HCT116 (cell line): ENCODE data around the gene KCNK4. TPM values are rescaled to one million over a fixed set of nuclear protein-coding genes. Genes with fewer than 3 reads are reported as not detected.

ENCODE experiments used
- ATAC-seq: fragments of 200-7000 bp; cut with Tn5 transposase; 2 replicates; pipeline ENCODE4 v1.9.1; 2020; ENCODE audit warnings: mild to moderate bottlenecking, moderate library complexity
- BruUV-seq: library from RNA; stranded (reverse); fragments of 400-500 nt; replicated peaks from 2 replicates; lab custom pipeline; 2021; lab: Mats Ljungman, UMichigan
- CTCF ChIA-PET: fragments of 300-600 bp; sonication (Branson Sonifier 250); formaldehyde crosslinking; loops from one replicate; lab custom pipeline; 2021; ENCODE audit warnings: antibody characterized with exemption; lab: Charles Lee
- POLR2A ChIA-PET: fragments of 300-600, 350-600 bp; sonication (Branson Sonifier 250); formaldehyde crosslinking; loops from one replicate; lab custom pipeline; 2021; ENCODE audit warnings: antibody characterized with exemption; lab: Charles Lee
- RAD21 ChIA-PET, 2 experiments: fragments of 300-600 bp; sonication (Branson Sonifier 250); formaldehyde crosslinking; loops; one replicate each; lab custom pipeline; 2023; ENCODE audit warnings: low total read pairs in 2 of 2; ENCODE audit not compliant: uncharacterized antibody in 2 of 2, unreplicated experiment in 2 of 2, low non-redundant PET in 1 of 2; lab: Charles Lee
- DNase-seq: peaks from one replicate; pipeline ENCODE4 v3.0.0-alpha.2; 2010; ENCODE audit warnings: low read depth, low spot score
- H2AFZ ChIP-seq: fragments of 200-600 bp; shearing (Covaris generic), sonication (generic); 2 replicates; pipeline ENCODE4 v1.6.1; 2017; ENCODE audit warnings: low read depth, mixed run types, mixed read lengths, antibody characterized with exemption, low read length; ENCODE audit not compliant: poor library complexity, severe bottlenecking
- H3K27ac ChIP-seq: 2 replicates; pipeline ENCODE4 v1.5.1; 2012; ENCODE audit warnings: low read depth, low read length
- H3K27me3 ChIP-seq: fragments of 200-600 bp; sonication (generic); 2 replicates; pipeline ENCODE4 v1.6.1; 2016; ENCODE audit warnings: mixed run types, low read length, mixed read lengths; ENCODE audit not compliant: insufficient read depth
- H3K36me3 ChIP-seq, 2 experiments: fragments of 200-500 bp in 1 of 2; fragments of 200-600 bp in 1 of 2; sonication (Bioruptor generic) in 1 of 2; sonication (generic) in 1 of 2; 2 replicates each; pipeline versions ENCODE4 v1.5.1 to v1.6.1; 2014 to 2016; ENCODE audit warnings: low read length in 2 of 2, inconsistent platforms in 1 of 2, mixed read lengths in 1 of 2, mixed run types in 1 of 2; ENCODE audit not compliant: insufficient read depth in 2 of 2, control insufficient read depth in 1 of 2
- H3K4me1 ChIP-seq, 2 experiments: fragments of 200-600 bp in 1 of 2; sonication (generic) in 1 of 2; 2 replicates each; pipeline versions ENCODE4 v1.5.1 to v1.6.1; 2012 to 2017; ENCODE audit warnings: low read length in 2 of 2, inconsistent platforms in 1 of 2, mild to moderate bottlenecking in 1 of 2, mixed read lengths in 1 of 2, mixed run types in 1 of 2, moderate library complexity in 1 of 2; ENCODE audit not compliant: insufficient read depth in 2 of 2, control insufficient read depth in 1 of 2
- H3K4me2 ChIP-seq: fragments of 200-600 bp; sonication (generic); 2 replicates; pipeline ENCODE4 v1.6.1; 2017; ENCODE audit warnings: mixed run types, low read length, mixed read lengths
- H3K4me3 ChIP-seq, 2 experiments: fragments of 200-600 bp in 1 of 2; sonication (generic) in 1 of 2; replicated peaks in 1 of 2; 2 replicates each; pipeline ENCODE4 v1.5.1; 2011 to 2016; ENCODE audit warnings: low read length in 2 of 2, control low read depth in 1 of 2, low read depth in 1 of 2, mild to moderate bottlenecking in 1 of 2, mixed read lengths in 1 of 2, mixed run types in 1 of 2
- H3K79me2 ChIP-seq: fragments of 200-600 bp; sonication (generic); 2 replicates; pipeline ENCODE4 v1.6.1; 2017; ENCODE audit warnings: mild to moderate bottlenecking, mixed run types, low read length, moderate library complexity, mixed read lengths; ENCODE audit not compliant: insufficient read depth
- H3K9ac ChIP-seq: fragments of 200-600 bp; sonication (generic); 2 replicates; pipeline ENCODE4 v1.6.1; 2016; ENCODE audit warnings: low read length, mixed read lengths
- H3K9me2 ChIP-seq: fragments of 200-600 bp; sonication (generic), shearing (Covaris generic); 2 replicates; pipeline ENCODE4 v1.6.1; 2017; ENCODE audit warnings: mixed run types, mild to moderate bottlenecking, moderate library complexity; ENCODE audit not compliant: insufficient read depth
- H3K9me3 ChIP-seq, 2 experiments: fragments of 200-500 bp in 1 of 2; fragments of 200-600 bp in 1 of 2; sonication (Bioruptor generic) in 1 of 2; sonication (generic) in 1 of 2; 2 replicates each; pipeline ENCODE4 v1.6.1; 2014 to 2017; ENCODE audit warnings: low read length in 2 of 2, mixed read lengths in 2 of 2, inconsistent platforms in 1 of 2, low read depth in 1 of 2, mild to moderate bottlenecking in 1 of 2, mixed run types in 1 of 2, moderate library complexity in 1 of 2; ENCODE audit not compliant: control insufficient read depth in 1 of 2, insufficient read depth in 1 of 2
- H4K20me1 ChIP-seq: fragments of 200-600 bp; sonication (generic), shearing (Covaris generic); 2 replicates; pipeline ENCODE4 v1.6.1; 2017; ENCODE audit warnings: mixed run types, mild to moderate bottlenecking, moderate library complexity; ENCODE audit not compliant: insufficient read depth
- CBX3 ChIP-seq: IDR thresholded peaks from 2 replicates; pipeline ENCODE4 v1.6.1; 2012; ENCODE audit warnings: low read depth
- CEBPB ChIP-seq: IDR thresholded peaks from 2 replicates; pipeline ENCODE4 v1.6.1; 2012; ENCODE audit warnings: low read depth
- ELF1 ChIP-seq: IDR thresholded peaks from 2 replicates; pipeline ENCODE4 v1.6.1; 2012; ENCODE audit warnings: low read depth, borderline replicate concordance
- EZH2 ChIP-seq: fragments of 200-600 bp; sonication (generic); IDR thresholded peaks from 2 replicates; pipeline ENCODE4 v1.6.1; 2017; ENCODE audit warnings: antibody characterized with exemption, mixed run types
- EZH2phosphoT487 ChIP-seq: fragments of 200-600 bp; IDR thresholded peaks from 2 replicates; pipeline ENCODE4 v1.6.1; 2018; ENCODE audit warnings: antibody characterized with exemption, borderline replicate concordance
- FOSL1 ChIP-seq: IDR thresholded peaks from 2 replicates; pipeline ENCODE4 v1.6.1; 2012; ENCODE audit warnings: low read depth
- RAD21 ChIP-seq: IDR thresholded peaks from 2 replicates; pipeline ENCODE4 v1.6.1; 2012; ENCODE audit warnings: low read depth, mild to moderate bottlenecking
- SIN3A ChIP-seq: IDR thresholded peaks from 2 replicates; pipeline ENCODE4 v1.6.1; 2012; ENCODE audit warnings: low read depth
- SP1 ChIP-seq: IDR thresholded peaks from 2 replicates; pipeline ENCODE4 v1.6.1; 2012; ENCODE audit warnings: low read depth
- TCF7L2 ChIP-seq: IDR thresholded peaks from 2 replicates; pipeline ENCODE4 v1.7.0; 2011; ENCODE audit warnings: borderline replicate concordance, inconsistent platforms; ENCODE audit not compliant: insufficient read depth, insufficient read length; ENCODE audit errors: extremely low read depth
- YY1 ChIP-seq: IDR thresholded peaks from 2 replicates; pipeline ENCODE4 v1.6.1; 2011; ENCODE audit warnings: low read length, low read depth, moderate library complexity, mild to moderate bottlenecking; ENCODE audit not compliant: insufficient replicate concordance; ENCODE audit errors: extremely low read depth
- ZFX ChIP-seq: fragments of 450-650 bp; IDR thresholded peaks from 2 replicates; pipeline ENCODE4 v1.6.1; 2017
- ZNF274 ChIP-seq: fragments of 200-500 bp; sonication (Bioruptor generic); IDR thresholded peaks from 2 replicates; pipeline ENCODE4 v1.6.1; 2014; ENCODE audit warnings: mild to moderate bottlenecking, low read depth, low read length, inconsistent platforms
- intact Hi-C: fragments of 100-400 bp; cut with micrococcal nuclease; formaldehyde crosslinking; loops from 2 replicates; pipeline ENCODE4 v1.10.0; 2022
- total RNA-seq: library from RNA; stranded (reverse); gene quantifications from one replicate; pipeline ENCODE4 v1.2.1, GENCODE V29; 2021; ENCODE audit not compliant: unreplicated experiment
- TF ChIP-seq, protein P1 (sequence below): IDR thresholded peaks from 2 replicates; pipeline ENCODE4 v1.6.1; 2012
- TF ChIP-seq, protein P2 (sequence below), 3 experiments: fragments of 200-600 bp in 1 of 3; sonication (generic) in 1 of 3; IDR thresholded peaks in 2 of 3; conservative IDR thresholded peaks in 1 of 3; 2 replicates each; pipeline ENCODE4 v1.5.1; 2012 to 2017; ENCODE audit warnings: low read depth in 2 of 3, low read length in 2 of 3, antibody characterized with exemption in 1 of 3, borderline replicate concordance in 1 of 3, control low read depth in 1 of 3, mild to moderate bottlenecking in 1 of 3, mixed read lengths in 1 of 3, mixed run types in 1 of 3, moderate library complexity in 1 of 3; ENCODE audit not compliant: insufficient read depth in 1 of 3

The KCNK4 gene
- total RNA-seq, 1 experiment from 2014 or later: not detected

DNA sequence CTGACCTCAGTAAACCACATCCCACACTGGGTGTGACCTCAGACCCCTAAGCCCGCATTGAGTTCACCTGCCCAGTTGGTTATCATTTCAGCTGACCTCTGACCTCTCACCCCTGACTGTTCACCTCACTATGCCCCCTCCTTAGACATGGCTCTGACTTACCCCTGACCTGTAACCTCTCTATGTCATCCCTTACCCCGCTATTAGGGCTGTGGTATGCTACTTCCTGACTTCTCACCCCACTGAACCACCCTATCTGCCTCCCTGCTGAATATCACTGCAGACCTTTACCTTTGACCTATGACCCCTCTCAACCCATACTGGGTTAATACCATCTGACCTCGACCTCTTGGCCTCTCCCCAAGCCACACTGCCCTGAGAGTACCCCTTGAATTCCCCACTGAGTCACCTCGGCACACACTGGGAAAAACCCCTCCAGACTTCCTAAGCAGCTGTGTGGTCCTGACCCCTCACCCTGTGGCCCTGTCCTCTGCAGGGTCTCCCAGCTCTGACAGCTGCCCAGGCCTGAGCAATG is 31.5 kb upstream of the KCNK4 start:
- intact Hi-C loops: no loop called here
- Histone ChIP-seq H3K27me3 (no peaks in the 10 kb centered on the region), H3K79me2 (peaks cover 9% of the 10 kb centered on the region; the same call in 1 of the 2 replicates), H3K4me3 (no peak overlapping the region), H3K27ac (no peak overlapping the region), H3K36me3 (peaks cover 30 to 66% of the 10 kb centered on the region in 2 experiments; a peak in 3 of 4 replicates), H3K4me2 (no peak overlapping the region), H2AFZ (no peak overlapping the region), H3K9me2 (no peaks in the 10 kb centered on the region), H3K4me1 (peaks cover 4 to 11% of the 10 kb centered on the region in 2 experiments; a peak in 3 of 4 replicates), H3K9ac (no peak overlapping the region), H3K9me3 (no peaks in the 10 kb centered on the region), H4K20me1 (no peaks in the 10 kb centered on the region)
- ChIA-PET POLR2A (no interaction called here), RAD21 (no interaction called here), CTCF (no interaction called here)
- BruUV-seq: no TSS peak
- no peak for ATAC-seq
- no peak for DNase-seq
- TF ChIP-seq ZFX (no peak), CBX3 (no peak), FOSL1 (no peak), EZH2phosphoT487 (no peak), SP1 (no peak), SIN3A (no peak), RAD21 (no peak), EZH2 (no peak)
- TF ChIP-seq, protein P1, sequence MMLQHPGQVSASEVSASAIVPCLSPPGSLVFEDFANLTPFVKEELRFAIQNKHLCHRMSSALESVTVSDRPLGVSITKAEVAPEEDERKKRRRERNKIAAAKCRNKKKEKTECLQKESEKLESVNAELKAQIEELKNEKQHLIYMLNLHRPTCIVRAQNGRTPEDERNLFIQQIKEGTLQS: no peak

DNA sequence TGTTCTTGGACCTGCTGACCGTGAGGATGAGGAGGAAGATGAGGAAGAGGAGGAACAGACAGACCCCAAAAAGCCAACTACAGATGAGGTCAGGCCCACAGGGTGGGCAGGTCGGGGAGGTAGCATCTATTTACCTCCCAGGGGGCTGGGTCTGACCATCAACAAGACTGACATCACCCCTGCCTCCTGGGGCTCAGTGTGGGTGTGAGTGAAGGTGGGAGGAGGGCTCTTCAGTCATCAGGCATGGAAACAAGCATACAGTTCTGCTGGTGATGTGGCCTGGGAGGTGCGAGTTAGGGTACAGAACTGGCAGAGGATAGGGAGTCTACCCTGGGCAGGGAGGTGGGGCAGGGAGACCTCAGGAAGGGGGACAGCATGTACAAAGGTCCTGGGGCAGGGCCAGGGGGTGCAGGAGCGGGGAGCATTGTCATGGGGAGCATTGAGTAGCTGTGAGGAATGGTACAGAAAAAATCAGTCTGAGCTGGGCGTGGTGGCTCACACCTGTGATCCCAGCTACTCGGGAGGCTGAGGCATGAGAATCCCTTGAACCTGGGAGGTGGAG is 30.9 kb upstream of the KCNK4 start:
- no peak overlapping the region for H3K27ac ChIP-seq
- no peak overlapping the region for H3K4me2 ChIP-seq
- no peak overlapping the region for H3K4me3 ChIP-seq
- BruUV-seq: no TSS peak
- H2AFZ ChIP-seq: no peak overlapping the region
- ChIA-PET POLR2A (no interaction called here), RAD21 (no interaction called here), CTCF (no interaction called here)
- H3K27me3 ChIP-seq: no peaks in the 10 kb centered on the region
- H3K9me3 ChIP-seq: no peaks in the 10 kb centered on the region
- H3K4me1 ChIP-seq: peaks cover 4 to 11% of the 10 kb centered on the region in 2 experiments; a peak in 3 of 4 replicates
- peaks cover 32 to 60% of the 10 kb centered on the region in 2 experiments; a peak in 3 of 4 replicates for H3K36me3 ChIP-seq
- intact Hi-C loops: no loop called here
- no peak overlapping the region for H3K9ac ChIP-seq
- TF ChIP-seq FOSL1 (no peak), TCF7L2 (no peak), EZH2phosphoT487 (no peak), CEBPB (no peak), YY1 (no peak), ELF1 (no peak), ZNF274 (no peak)
- TF ChIP-seq, protein P2, sequence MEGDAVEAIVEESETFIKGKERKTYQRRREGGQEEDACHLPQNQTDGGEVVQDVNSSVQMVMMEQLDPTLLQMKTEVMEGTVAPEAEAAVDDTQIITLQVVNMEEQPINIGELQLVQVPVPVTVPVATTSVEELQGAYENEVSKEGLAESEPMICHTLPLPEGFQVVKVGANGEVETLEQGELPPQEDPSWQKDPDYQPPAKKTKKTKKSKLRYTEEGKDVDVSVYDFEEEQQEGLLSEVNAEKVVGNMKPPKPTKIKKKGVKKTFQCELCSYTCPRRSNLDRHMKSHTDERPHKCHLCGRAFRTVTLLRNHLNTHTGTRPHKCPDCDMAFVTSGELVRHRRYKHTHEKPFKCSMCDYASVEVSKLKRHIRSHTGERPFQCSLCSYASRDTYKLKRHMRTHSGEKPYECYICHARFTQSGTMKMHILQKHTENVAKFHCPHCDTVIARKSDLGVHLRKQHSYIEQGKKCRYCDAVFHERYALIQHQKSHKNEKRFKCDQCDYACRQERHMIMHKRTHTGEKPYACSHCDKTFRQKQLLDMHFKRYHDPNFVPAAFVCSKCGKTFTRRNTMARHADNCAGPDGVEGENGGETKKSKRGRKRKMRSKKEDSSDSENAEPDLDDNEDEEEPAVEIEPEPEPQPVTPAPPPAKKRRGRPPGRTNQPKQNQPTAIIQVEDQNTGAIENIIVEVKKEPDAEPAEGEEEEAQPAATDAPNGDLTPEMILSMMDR (IDR thresholded peaks at IDR 0.05 in 2 of 3, conservative IDR thresholded peaks at IDR 0.05 in 1 of 3; ENCODE audit: borderline replicate concordance in 1 of 3, insufficient read depth in 1 of 3, low read depth in 2 of 3, low read length in 2 of 3): no peak
- TF ChIP-seq, all 23 proteins: peak for 0
- ATAC-seq (no peak), DNase-seq (no peak)
- Histone ChIP-seq H4K20me1 (no peaks in the 10 kb centered on the region), H3K9me2 (no peaks in the 10 kb centered on the region), H3K79me2 (peaks cover 6% of the 10 kb centered on the region; the same call in 1 of the 2 replicates)
